Measurements from ENCODE around the gene IL1F10. TPM values are rescaled to one million over a fixed set of nuclear protein-coding genes. Genes with fewer than 3 reads are reported as not detected.
"Not testable (repeated sequence)": the region's sequence is repeated elsewhere in the genome, so short reads cannot be mapped to it uniquely, and the experiment has no call there.

IL1F10 gene
- total RNA-seq, 1 donor from 2014 or later: not detected

GRCh38 chr2:113079131-113079530, 11.4 kb downstream of the IL1F10 start:
- no peak overlapping the region for H3K27ac Mint-ChIP-seq
- H3K4me1 Mint-ChIP-seq: peaks cover 25% of the 10 kb centered on the region
- no peaks in the 10 kb centered on the region for H3K9me3 Mint-ChIP-seq
- H3K36me3 Mint-ChIP-seq (ENCODE audit: low read depth): no peaks in the 10 kb centered on the region
- intact Hi-C loops (cut with micrococcal nuclease): loop anchor here (5.0 kb wide), 1 partner anchor 313 kb away; no protein-coding TSS in a partner anchor
- DNase-seq: no peak
- H3K27me3 Mint-ChIP-seq: peaks cover 15% of the 10 kb centered on the region
- H3K4me3 Mint-ChIP-seq: no peak overlapping the region

GRCh38 chr2:113080134-113080533, 12.4 kb downstream of the IL1F10 start:
- Mint-ChIP-seq H3K36me3 (ENCODE audit: low read depth) (no peaks in the 10 kb centered on the region), H3K9me3 (no peaks in the 10 kb centered on the region), H3K27me3 (peaks cover 15% of the 10 kb centered on the region), H3K4me3 (no peak overlapping the region), H3K27ac (no peak overlapping the region), H3K4me1 (peaks cover 29% of the 10 kb centered on the region)
- intact Hi-C loops (cut with micrococcal nuclease): loop anchor here (2.0 to 10.0 kb wide), 2 partner anchors 59 to 295 kb away; no protein-coding TSS in a partner anchor
- DNase-seq: peak; percentile 88

- Mint-ChIP-seq H3K36me3 (ENCODE audit: low read depth) (no peaks in the 10 kb centered on the region), H3K27ac (peak overlapping the region; percentile 12), H3K9me3 (no peaks in the 10 kb centered on the region), H3K4me3 (no peak overlapping the region), H3K27me3 (peaks cover 13% of the 10 kb centered on the region), H3K4me1 (peaks cover 29% of the 10 kb centered on the region)
- no peak for DNase-seq
- intact Hi-C loops (cut with micrococcal nuclease): loop anchor here (2.0 to 10.0 kb wide), 2 partner anchors 57 to 293 kb away; no protein-coding TSS in a partner anchor
Measured at GRCh38 chr2:113081488-113082210, 13.9 kb downstream of the IL1F10 start.

- Mint-ChIP-seq H3K9me3 (no peaks in the 10 kb centered on the region), H3K36me3 (ENCODE audit: low read depth) (no peaks in the 10 kb centered on the region), H3K4me3 (no peak overlapping the region), H3K27ac (peak overlapping the region; percentile 67), H3K27me3 (peaks cover 6% of the 10 kb centered on the region), H3K4me1 (peaks cover 26% of the 10 kb centered on the region)
- intact Hi-C loops (cut with micrococcal nuclease): loop anchor here (10.0 kb wide), 1 partner anchor 292 kb away; no protein-coding TSS in a partner anchor
- DNase-seq: no peak
Measured at GRCh38 chr2:113083296-113083695, 15.5 kb downstream of the IL1F10 start.

- intact Hi-C loops (cut with micrococcal nuclease): loop anchor here (1.0 to 10.0 kb wide), 3 partner anchors 20 to 290 kb away; no protein-coding TSS in a partner anchor
- H3K27ac Mint-ChIP-seq: no peak overlapping the region
- peak; percentile 68 for DNase-seq
- H3K9me3 Mint-ChIP-seq: no peaks in the 10 kb centered on the region
- H3K4me3 Mint-ChIP-seq: no peak overlapping the region
- peaks cover 25% of the 10 kb centered on the region for H3K4me1 Mint-ChIP-seq
- H3K27me3 Mint-ChIP-seq: peaks cover 6% of the 10 kb centered on the region
- no peaks in the 10 kb centered on the region for H3K36me3 Mint-ChIP-seq (ENCODE audit: low read depth)
Measured at GRCh38 chr2:113084249-113085000, 16.7 kb downstream of the IL1F10 start.

GRCh38 chr2:113085542-113085941, 17.8 kb downstream of the IL1F10 start:
- no peak for DNase-seq
- intact Hi-C loops (cut with micrococcal nuclease): loop anchor here (1.0 to 10.0 kb wide), 3 partner anchors 52 to 289 kb away; no protein-coding TSS in a partner anchor
- no peak overlapping the region for H3K4me3 Mint-ChIP-seq
- H3K27ac Mint-ChIP-seq: no peak overlapping the region
- no peaks in the 10 kb centered on the region for H3K36me3 Mint-ChIP-seq (ENCODE audit: low read depth)
- H3K4me1 Mint-ChIP-seq: peaks cover 22% of the 10 kb centered on the region
- H3K27me3 Mint-ChIP-seq: peaks cover 6% of the 10 kb centered on the region
- no peaks in the 10 kb centered on the region for H3K9me3 Mint-ChIP-seq

- intact Hi-C loops (cut with micrococcal nuclease): loop anchor here (10.0 kb wide), 1 partner anchor 286 kb away; no protein-coding TSS in a partner anchor
- DNase-seq: no peak
- Mint-ChIP-seq H3K36me3 (ENCODE audit: low read depth) (no peaks in the 10 kb centered on the region), H3K4me1 (peaks cover 15% of the 10 kb centered on the region), H3K27ac (no peak overlapping the region), H3K27me3 (no peaks in the 10 kb centered on the region), H3K9me3 (peaks cover 3% of the 10 kb centered on the region), H3K4me3 (no peak overlapping the region)
Measured at GRCh38 chr2:113088213-113088992, 20.6 kb downstream of the IL1F10 start.

GRCh38 chr2:113089916-113090315, 22.1 kb downstream of the IL1F10 start:
- Mint-ChIP-seq H3K27me3 (no peaks in the 10 kb centered on the region), H3K4me3 (no peak overlapping the region), H3K9me3 (peaks cover 3% of the 10 kb centered on the region), H3K27ac (no peak overlapping the region), H3K4me1 (peaks cover 7% of the 10 kb centered on the region), H3K36me3 (ENCODE audit: low read depth) (no peaks in the 10 kb centered on the region)
- peak; percentile 65 for DNase-seq
- intact Hi-C loops (cut with micrococcal nuclease): loop anchor here (10.0 kb wide), 1 partner anchor 285 kb away; no protein-coding TSS in a partner anchor

- intact Hi-C loops (cut with micrococcal nuclease): no loop called here
- H3K4me3 Mint-ChIP-seq: no peak overlapping the region
- H3K9me3 Mint-ChIP-seq: peaks cover 9% of the 10 kb centered on the region
Measured at GRCh38 chr2:113091231-113091896, 23.6 kb downstream of the IL1F10 start.

GRCh38 chr2:113092864-113093612, 25.3 kb downstream of the IL1F10 start:
- intact Hi-C loops (cut with micrococcal nuclease): no loop called here
- H3K27ac Mint-ChIP-seq: no peak overlapping the region
- no peak overlapping the region for H3K4me3 Mint-ChIP-seq
- H3K27me3 Mint-ChIP-seq: no peaks in the 10 kb centered on the region
- DNase-seq: no peak
- peaks cover 6% of the 10 kb centered on the region for H3K36me3 Mint-ChIP-seq (ENCODE audit: low read depth)
- peaks cover 14% of the 10 kb centered on the region for H3K9me3 Mint-ChIP-seq
- H3K4me1 Mint-ChIP-seq: peaks cover 11% of the 10 kb centered on the region

More at GRCh38 chr2:113091231-113091896, 23.6 kb downstream of the IL1F10 start:
- DNase-seq: no peak
- Mint-ChIP-seq H3K27me3 (no peaks in the 10 kb centered on the region), H3K4me1 (no peaks in the 10 kb centered on the region), H3K36me3 (ENCODE audit: low read depth) (peaks cover 3% of the 10 kb centered on the region), H3K27ac (no peak overlapping the region)

- peaks cover 14% of the 10 kb centered on the region for H3K9me3 Mint-ChIP-seq
- intact Hi-C loops (cut with micrococcal nuclease): no loop called here
- H3K4me1 Mint-ChIP-seq: peaks cover 16% of the 10 kb centered on the region
- H3K27ac Mint-ChIP-seq: no peak overlapping the region
- no peak overlapping the region for H3K4me3 Mint-ChIP-seq
- no peaks in the 10 kb centered on the region for H3K27me3 Mint-ChIP-seq
- peaks cover 6% of the 10 kb centered on the region for H3K36me3 Mint-ChIP-seq (ENCODE audit: low read depth)
- DNase-seq: no peak
Measured at GRCh38 chr2:113093613-113093977, 25.8 kb downstream of the IL1F10 start.

- H3K4me3 Mint-ChIP-seq; H3K27me3 Mint-ChIP-seq; H3K36me3 Mint-ChIP-seq (ENCODE audit: low read depth); intact Hi-C loops (cut with micrococcal nuclease); DNase-seq; H3K27ac Mint-ChIP-seq: not testable (repeated sequence)
- Mint-ChIP-seq H3K9me3 (peaks cover 18% of the 10 kb centered on the region), H3K4me1 (peaks cover 22% of the 10 kb centered on the region)
Measured at GRCh38 chr2:113096306-113096705, 28.5 kb downstream of the IL1F10 start.
